Renal pelvis (tissue), 12 donors: ENCODE measurements around the gene MYBL2. TPM values are rescaled to one million over a fixed set of nuclear protein-coding genes. Genes with fewer than 3 reads are reported as not detected.
"Not testable (repeated sequence)": the region's sequence is repeated elsewhere in the genome, so short reads cannot be mapped to it uniquely, and the experiment has no call there.

Source experiments
- DNase-seq: peaks from one replicate; pipeline ENCODE4 v3.0.0-alpha.2; 2013
- long read RNA-seq, 16 experiments: transcript quantifications; one replicate each; lab custom pipeline, GENCODE V29; 2026
- polyA plus RNA-seq, 3 donors: library from polyadenylated mRNA; unstranded; fragments of 120-200 nt; gene quantifications; one replicate each; pipeline ENCODE4 v1.2.1, GENCODE V29; 2013; ENCODE audit not compliant: insufficient read length in 3 of 3

Gene MYBL2
- 10 to 100 TPM; 24.4 to 33.9 (median 33.3) TPM for polyA plus RNA-seq
- long read RNA-seq, donor 1, partial matches to known transcripts: 0 of 4 reads
- long read RNA-seq, donor 1, other reads (novel, unspliced or antisense): 0 of 4 reads
- long read RNA-seq, donor 2, partial matches to known transcripts: 5 of 7 reads
- long read RNA-seq, donor 2, other reads (novel, unspliced or antisense): 0 of 7 reads
- long read RNA-seq, donor 3, partial matches to known transcripts: 0 of 2 reads
- long read RNA-seq, donor 3, other reads (novel, unspliced or antisense): 0 of 2 reads
- long read RNA-seq, donor 4, partial matches to known transcripts: 0 of 4 reads
- long read RNA-seq, donor 4, other reads (novel, unspliced or antisense): 0 of 4 reads
- long read RNA-seq, donor 5: 0 reads
- long read RNA-seq, donor 6, transcript MYBL2-201 (14 exons, 2,639 nt): major isoform, 5 of 5 reads
- long read RNA-seq, donor 6, partial matches to known transcripts: 0 of 5 reads
- long read RNA-seq, donor 6, other reads (novel, unspliced or antisense): 0 of 5 reads
- long read RNA-seq, donor 7, transcript MYBL2-201 (14 exons, 2,639 nt): major isoform, 6 of 6 reads
- long read RNA-seq, donor 7, partial matches to known transcripts: 0 of 6 reads
- long read RNA-seq, donor 7, other reads (novel, unspliced or antisense): 0 of 6 reads
- long read RNA-seq, donor 8, partial matches to known transcripts: 0 of 1 reads
- long read RNA-seq, donor 8, other reads (novel, unspliced or antisense): 0 of 1 reads
- long read RNA-seq, donor 9, transcript MYBL2-201 (14 exons, 2,639 nt): major isoform, 5 of 5 reads
- long read RNA-seq, donor 9, partial matches to known transcripts: 0 of 5 reads
- long read RNA-seq, donor 9, other reads (novel, unspliced or antisense): 0 of 5 reads
- long read RNA-seq, donor 10, transcript MYBL2-201 (14 exons, 2,639 nt): major isoform, 5 of 5 reads
- long read RNA-seq, donor 10, partial matches to known transcripts: 0 of 5 reads
- long read RNA-seq, donor 10, other reads (novel, unspliced or antisense): 0 of 5 reads
- long read RNA-seq, donor 11, partial matches to known transcripts: 5 of 7 reads
- long read RNA-seq, donor 11, other reads (novel, unspliced or antisense): 0 of 7 reads
- long read RNA-seq, donor 12, partial matches to known transcripts: 11 of 12 reads
- long read RNA-seq, donor 12, other reads (novel, unspliced or antisense): 0 of 12 reads
- long read RNA-seq, donor 13, partial matches to known transcripts: 0 of 2 reads
- long read RNA-seq, donor 13, other reads (novel, unspliced or antisense): 0 of 2 reads
- long read RNA-seq, donor 14, transcript MYBL2-201 (14 exons, 2,639 nt): major isoform, 6 of 18 reads
- long read RNA-seq, donor 14, partial matches to known transcripts: 12 of 18 reads
- long read RNA-seq, donor 14, other reads (novel, unspliced or antisense): 0 of 18 reads
- long read RNA-seq, donor 15, partial matches to known transcripts: 0 of 4 reads
- long read RNA-seq, donor 15, other reads (novel, unspliced or antisense): 0 of 4 reads
- long read RNA-seq, donor 16, partial matches to known transcripts: 0 of 2 reads
- long read RNA-seq, donor 16, other reads (novel, unspliced or antisense): 0 of 2 reads

DNA sequence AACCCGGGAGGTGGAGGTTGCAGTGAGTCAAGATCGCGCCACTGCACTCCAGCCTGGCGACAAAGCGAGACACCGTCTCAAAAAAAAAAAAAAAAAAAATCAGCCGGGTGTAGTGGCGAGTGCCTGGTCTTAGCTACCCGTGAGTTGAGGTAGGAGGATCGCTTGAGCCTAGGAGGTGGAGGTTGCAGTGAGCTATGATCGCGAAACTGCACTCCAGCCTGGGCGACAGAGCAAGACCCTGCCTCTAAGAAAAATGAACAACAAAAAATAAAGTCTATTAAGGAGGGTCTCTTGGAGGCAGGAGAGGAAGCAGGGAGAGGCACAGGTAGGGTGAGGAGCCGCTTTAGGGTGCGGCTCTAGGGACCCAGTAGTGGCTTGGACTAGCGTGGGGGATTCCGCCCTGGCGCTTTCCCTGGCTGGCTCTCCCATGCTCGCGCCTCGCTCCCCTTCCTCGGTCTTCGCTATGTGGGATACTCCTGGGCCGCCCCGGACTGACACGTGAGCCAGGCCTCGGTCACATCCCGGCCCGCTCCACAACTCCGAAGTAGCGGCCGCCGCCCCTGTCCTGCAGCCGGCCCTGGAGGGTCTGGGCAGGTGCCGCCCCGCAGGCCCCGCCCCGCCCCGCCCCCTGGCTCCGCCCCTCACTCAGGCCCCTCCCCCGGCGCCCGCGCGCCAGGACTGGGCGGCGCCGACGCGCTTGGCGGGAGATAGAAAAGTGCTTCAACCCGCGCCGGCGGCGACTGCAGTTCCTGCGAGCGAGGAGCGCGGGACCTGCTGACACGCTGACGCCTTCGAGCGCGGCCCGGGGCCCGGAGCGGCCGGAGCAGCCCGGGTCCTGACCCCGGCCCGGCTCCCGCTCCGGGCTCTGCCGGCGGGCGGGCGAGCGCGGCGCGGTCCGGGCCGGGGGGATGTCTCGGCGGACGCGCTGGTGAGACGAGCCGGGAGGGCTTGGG is at the start of gene MYBL2:
TSS of gene MYBL2 (plus strand) at position 739 of the 953 bp plus-strand sequence. CDS start at position 909, 170 bp downstream.
- DNase-seq: peak; percentile 65

DNA sequence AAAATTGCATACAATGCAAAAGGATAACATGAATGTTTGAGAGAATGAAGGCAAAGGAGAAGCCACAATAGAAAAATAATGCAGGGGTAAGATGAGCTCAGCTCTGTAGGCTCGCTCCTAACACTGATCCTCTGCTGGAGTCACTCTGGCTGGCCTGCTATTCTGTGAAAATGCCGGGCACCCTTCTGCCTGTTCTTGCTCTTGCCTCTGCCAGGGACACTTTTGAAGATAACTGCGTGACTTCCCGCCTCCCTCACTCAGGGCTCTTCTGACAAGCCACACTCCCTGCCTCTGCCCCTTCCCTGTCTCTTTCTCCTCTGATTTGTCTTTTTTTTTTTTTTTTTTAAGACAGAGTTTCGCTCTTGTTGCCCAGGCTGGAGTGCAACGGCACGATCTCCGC is 35.3 kb upstream of the MYBL2 start:
- DNase-seq: no peak

DNA sequence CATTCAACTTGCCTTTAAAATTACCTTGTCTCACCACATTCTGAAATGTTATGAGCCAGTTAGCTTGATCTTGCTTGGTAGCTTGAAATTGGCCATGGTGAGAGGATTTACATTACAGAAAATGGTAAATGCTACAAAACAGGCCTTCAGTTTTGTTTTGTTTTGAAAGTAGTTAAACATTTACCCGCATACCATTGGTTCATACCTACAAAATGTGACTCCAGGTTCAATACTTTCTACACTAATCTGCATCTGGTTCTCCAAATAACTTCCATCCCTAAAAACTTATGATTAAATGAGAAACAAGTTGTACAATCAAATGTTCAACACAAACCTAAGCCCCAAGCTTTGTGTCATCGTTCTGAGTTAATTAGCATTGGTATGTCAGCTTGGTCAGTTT is 30.5 kb upstream of the MYBL2 start:
- no peak for DNase-seq

DNA sequence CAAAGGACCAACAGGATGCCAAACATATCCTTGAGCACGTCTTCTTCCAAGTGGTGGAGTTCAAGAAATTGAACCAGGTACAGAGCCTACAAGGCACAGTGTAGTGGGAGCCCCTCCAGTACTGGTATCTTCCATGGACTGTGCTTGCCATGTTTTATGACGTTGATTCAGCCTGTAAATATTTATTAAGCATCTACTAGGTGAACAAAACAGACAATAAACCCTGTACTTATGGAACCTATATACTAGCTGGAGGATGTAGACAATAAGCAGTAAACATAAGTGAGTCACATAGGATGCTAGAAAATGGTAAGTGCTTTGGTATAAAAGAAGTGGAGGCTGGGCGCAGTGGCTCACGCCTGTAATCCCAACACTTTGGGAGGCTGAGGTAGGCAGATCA is 24.4 kb upstream of the MYBL2 start:
- no peak for DNase-seq

DNA sequence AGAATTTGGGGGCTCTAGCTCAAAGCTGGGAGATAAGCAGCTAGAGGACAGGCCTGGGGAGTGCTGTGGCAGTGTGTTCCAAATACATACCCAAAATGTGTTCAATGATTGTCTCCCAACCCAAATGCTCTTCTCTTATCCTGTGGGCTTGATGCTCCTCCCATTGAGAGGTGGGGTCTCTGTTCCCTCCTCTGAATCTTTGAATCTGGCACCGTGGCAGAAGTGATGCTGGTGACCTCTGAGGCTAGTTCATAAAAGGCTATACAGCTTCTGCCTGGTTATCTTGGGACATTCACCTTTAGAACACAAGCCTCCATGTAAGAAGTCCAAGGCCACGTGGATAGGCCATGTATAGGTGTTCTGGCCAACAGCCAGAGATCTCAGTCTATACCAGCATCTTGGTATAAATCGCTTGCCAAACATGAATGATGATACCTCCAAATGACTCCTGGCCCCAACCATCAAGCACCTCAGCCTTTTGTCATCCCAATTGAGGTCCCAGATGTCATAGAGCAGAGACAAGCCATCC is 15.9 kb upstream of the MYBL2 start:
- no peak for DNase-seq

DNA sequence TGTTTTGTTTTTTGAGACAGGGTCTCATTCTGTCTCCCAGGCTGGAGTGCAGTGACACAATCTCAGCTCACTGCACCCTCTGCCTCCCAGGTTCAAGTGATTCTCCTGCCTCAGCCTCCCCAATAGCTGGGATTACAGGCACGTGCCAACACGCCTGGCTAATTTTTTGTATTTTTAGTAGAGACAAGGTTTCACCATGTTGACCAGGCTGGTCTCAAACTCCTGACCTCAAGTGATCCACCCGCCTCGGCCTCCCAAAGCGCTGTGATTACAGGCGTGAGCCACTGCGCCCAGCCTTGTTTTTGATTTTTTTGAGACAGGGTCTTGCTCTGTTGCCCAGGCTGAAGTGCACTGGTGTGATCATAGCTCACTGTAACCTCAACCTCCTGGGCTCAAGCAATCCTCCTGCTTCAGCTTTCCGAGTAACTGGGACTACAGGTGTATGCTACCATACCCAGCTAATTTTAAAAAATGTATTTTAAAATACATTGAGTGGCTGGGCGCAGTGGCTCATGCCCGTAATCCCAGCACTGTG is 15.2 kb upstream of the MYBL2 start:
- DNase-seq: not testable (repeated sequence)

DNA sequence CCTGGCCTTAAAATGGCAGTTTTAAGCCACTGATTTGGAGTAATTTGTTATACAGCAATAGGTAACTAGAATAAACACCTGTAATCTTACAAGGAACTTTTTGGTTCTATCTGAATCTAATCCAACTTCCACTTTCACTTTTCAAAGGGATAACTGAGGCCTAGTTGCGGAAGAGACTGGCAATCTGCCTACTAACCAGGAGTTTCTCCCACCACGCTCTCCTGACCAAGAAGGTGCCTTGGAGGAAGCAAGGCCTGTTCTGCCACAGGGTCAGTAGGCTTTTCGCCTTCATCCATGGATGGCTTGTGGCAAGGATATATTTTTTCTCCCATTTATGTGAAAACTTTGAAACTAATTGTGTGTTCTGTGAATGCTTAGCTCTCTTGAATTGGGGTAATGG is 12.9 kb upstream of the MYBL2 start:
- DNase-seq: no peak

DNA sequence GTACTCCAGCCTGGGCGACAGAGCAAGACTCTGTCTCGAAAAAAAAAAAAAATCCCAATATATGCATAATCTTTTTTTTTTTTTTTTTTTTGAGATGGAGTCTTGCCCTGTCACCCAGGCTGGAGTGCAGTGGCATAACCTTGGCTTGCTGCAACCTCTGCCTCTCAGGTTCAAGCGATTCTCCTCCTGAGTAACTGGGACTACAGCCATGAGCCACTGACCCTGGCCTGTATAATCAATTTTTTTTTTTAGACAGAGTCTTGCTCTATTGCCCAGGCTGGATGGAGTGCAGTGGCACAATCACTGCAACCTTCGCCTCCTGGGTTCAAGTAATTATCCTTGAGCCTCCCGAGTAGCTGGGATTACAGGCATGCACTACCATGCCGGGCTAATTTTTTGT is 11.7 kb upstream of the MYBL2 start:
- not testable (repeated sequence) for DNase-seq

DNA sequence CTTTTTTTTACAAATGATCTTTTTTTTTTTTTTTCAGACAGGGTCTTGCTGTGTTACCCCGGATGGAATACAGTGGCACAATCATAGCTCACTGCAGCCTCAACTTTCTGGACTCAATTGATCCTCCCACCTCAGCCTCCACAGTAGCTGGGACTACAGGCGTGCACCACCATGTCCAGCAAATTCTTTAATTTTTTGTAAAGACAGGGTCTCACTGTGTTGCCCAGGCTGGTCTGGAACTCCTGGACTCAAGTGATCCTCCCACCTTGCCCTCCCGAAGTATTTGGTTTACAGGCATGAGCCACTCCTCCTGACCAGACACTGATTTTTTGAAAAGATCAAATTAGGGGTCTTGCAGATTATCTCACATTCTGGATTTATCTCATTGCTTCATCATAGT is 11.0 kb upstream of the MYBL2 start:
- DNase-seq: no peak

DNA sequence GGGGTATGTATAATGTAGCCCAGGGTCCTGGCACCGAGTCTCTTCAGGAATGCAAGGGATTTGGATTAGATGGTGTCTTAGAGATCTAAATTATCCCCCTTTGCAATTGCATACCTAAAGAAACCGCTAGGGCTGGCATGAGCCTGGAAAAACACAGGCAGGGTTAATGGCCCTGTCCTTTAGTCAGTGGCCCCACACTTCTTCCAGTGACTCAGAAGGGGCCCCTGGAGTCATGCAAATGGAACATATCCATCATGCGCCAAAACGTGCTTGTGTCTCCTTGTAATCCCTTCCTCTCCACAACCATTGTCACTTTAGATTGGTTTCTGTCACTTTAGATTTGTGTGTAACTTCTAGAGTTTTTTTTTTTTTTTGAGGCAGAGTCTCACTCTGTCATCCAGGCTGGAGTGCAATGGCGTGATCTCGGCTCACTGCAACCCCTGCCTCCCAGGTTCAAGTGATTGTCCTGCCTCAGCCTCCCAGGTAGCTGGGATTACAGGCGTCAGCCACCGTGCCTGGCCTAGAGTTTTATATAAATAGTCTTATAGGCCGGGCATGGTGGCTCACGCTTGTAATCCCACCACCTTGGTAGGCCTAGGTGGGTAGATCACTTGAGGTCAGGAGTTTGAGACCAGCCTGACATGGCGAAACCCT is 8.7 kb upstream of the MYBL2 start:
- no peak for DNase-seq

DNA sequence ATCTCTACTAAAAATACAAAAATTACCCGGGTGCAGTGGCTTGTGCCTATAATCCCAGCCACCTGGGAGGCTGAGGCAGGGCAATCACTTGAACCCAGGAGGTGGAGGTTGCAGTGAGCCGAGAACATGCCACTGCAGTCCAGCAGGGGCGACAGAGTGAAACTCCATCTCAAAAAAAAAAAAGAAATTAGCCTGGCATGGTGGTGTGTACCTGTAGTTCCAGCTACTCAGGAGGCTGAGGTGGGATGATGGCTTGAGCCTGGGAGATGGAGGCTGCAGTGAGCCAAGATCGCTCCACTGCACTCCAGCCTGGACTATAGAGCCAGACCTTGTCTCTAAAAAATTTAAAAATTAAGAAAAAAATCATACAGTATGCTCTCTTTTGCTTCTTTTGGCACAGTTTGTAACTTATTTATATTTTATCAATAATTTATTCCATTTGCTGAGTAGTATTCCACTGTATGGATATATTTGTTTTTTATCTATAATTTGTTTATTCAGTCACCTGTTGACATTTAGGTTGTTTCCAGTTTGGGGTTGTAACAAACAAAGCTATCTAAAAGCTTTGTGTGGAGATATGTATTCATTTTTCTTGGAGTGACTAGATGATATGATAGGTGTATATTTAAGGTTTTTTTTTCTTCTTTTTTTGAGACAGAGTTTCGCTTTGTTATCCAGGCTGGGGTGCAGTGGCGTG is 8.0 kb upstream of the MYBL2 start:
- DNase-seq: no peak

DNA sequence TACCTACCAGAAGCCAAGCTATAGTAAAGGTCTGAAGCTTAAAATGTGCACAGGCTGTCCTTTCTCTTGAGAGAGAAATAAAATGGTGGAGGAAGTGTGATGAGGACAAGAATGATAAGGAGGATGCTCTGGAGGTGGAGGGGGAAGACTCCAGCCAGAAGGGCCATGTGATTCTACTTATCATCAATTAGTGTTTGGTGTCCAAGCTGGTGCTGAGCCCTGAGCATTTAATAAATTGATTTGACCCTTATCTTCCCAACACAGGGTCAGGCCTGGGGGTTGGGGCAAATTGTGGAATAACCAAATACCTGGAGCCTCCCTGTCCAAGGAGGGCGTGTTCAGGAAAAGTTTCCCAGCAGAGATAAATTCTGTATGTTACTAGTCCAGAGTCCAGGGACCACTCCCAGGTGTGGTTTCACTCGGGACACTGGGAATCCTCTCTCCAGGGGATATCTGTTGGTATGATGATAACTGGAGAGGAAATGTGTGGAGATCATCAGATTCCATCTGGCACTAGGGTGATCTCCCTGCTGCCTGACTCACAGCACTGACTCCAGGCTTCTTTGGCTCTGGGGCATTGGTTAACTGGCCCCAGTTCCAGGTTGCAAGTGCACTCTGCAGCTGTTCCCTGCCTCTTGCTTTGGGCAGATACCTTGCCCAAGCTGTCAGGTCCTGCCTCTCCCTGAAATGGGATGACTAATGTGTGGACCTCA is 3.8 kb upstream of the MYBL2 start:
- DNase-seq: no peak

DNA sequence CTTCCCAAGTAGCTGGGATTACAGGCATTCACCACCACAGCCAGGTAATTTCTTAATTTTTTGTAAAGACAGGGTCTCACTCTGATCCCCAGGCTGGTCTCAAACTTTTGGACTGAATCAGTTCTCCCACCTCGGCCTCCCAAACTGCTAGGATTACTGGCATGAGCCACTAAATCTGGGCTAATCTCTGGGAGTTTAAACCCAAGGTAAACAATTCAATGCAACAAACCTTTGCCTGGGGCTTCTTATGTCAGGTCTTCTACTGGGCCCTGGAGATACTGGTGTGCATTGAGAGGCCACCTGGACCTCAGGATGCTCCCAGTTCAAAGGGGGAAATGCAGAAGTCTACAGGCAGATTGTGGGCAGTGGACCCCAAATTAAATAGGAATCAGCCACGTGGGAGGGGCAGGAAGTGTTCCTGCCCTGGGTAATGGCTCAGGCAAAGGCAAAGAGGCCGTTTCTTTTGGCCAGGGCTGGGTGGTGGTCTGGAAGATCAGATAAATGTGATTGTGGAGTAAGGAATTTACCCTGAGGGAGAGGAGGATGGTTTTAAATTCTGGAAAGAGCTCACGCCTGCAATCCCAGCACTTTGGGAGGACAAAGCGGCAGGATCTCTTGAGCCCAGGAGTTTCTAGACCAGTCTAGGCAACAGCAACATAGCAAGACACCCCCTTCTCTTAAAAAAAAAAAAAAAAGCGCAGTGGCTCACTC is 1.3 kb upstream of the MYBL2 start:
- no peak for DNase-seq

DNA sequence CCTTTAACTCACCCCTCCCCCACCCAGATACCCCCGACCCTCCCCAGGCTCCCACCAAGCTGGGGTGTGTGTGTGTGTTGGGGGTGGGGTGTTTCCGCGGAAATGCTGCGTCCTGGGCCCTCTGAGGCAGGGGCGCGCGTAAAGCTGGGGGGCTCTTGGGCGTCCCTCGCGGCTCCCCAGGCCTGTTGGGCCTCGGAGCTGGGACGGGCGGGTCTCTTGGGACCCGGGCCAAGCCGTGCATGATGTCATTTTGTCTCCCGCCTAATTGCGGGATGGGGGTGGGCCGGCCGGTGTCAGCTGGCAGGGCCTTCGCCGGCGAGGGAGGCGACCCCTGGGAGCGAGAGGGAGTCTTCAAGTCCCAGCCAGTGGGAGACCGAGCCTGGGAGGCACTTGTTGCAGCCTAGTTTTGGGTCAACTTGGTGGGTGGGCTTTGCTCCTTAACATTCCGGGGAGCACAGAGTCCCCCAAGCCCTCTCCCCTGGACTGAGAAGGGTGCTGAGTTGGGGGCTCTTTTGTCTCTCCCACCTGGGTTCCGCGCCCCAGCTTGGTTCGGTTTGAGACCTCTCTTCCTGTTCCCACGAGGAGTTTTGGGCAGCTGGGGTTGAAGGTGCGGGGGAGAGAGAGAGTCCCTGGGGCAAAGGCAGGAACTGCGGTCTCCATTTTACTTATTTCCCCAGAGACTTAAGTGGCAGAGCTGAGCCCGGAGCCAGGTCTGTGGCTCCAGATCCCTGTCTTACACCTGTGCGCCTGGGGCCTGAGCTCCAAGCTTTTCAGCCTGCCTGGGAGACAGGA is 623 bp downstream of the MYBL2 start:
- DNase-seq: no peak

DNA sequence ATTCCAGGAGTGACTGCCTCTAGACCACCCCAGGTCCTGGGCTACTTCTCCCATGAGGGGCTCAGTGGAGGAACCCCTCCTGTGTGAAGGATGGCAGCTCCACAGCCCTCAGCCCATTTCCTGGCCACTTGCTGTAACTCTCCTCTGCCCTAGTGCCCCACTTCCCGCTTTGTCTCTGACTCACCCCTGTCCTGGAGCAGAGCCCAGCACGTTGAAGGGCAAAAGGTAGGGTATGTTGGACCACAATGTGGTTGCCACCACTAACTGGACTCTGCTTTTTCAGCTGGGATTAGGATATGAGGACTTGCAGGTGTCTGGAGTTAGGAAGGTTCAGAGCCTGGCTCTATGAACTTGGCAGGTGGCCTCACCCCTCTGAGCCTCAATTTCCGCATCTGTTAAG is 2.4 kb downstream of the MYBL2 start:
- no peak for DNase-seq

DNA sequence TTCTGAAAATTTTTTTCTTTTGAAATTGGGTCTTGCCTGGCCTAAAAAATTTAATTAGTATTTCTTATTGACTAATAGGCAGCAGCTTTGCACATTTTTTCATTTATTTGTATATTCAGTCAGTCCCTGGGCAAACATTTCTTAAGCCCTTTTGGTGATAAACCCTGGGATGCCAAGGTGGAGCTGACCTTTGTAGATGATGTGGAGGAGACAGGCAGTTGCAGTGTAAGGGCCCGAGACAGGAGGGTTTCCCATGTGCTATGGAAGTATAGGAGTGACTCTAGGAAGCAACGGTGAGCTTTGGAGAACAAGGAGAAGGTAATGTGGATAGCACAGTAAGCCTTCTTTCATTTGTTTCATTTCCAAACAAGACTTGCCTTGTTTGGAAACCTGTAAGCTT is 3.5 kb downstream of the MYBL2 start:
- no peak for DNase-seq
